GM12878 (cell line): Measurements from ENCODE around the gene BMP7. TPM values are rescaled to one million over a fixed set of nuclear protein-coding genes. Genes with fewer than 3 reads are reported as not detected.

Experiments
- ATAC-seq: fragments of 200-7000 bp; cut with Tn5 transposase; 3 replicates; pipeline ENCODE4 v1.9.1; 2020; ENCODE audit warnings: mild to moderate bottlenecking, moderate library complexity
- BruUV-seq: library from RNA; stranded (reverse); fragments of 400-500 nt; replicated peaks from 2 replicates; lab custom pipeline; 2021; lab: Mats Ljungman, UMichigan
- CTCF ChIA-PET: fragments of 300-600 bp; sonication (Branson Sonifier 250); formaldehyde crosslinking; extraction: SDS; loops from one replicate; lab custom pipeline; 2021; ENCODE audit warnings: inconsistent platforms; lab: Yijun Ruan, JAX
- POLR2A ChIA-PET: fragments of 350-600 bp; formaldehyde crosslinking; extraction: SDS; loops from one replicate; lab custom pipeline; 2021; ENCODE audit warnings: inconsistent platforms; lab: Charles Lee
- RAD21 ChIA-PET: fragments of 300-600 bp; sonication (Branson Sonifier 250); formaldehyde crosslinking; loops from one replicate; lab custom pipeline; 2023; ENCODE audit warnings: antibody characterized with exemption; ENCODE audit not compliant: unreplicated experiment; lab: Charles Lee
- SMC1A ChIA-PET: fragments of 300-600 bp; sonication (Branson Sonifier 250); formaldehyde crosslinking; loops from one replicate; lab custom pipeline; 2023; ENCODE audit not compliant: unreplicated experiment, uncharacterized antibody; lab: Charles Lee
- DNase-seq: peaks from one replicate; pipeline ENCODE4 v3.0.0-alpha.2; 2011; ENCODE audit warnings: low read depth, low spot score
- FAIRE-seq: peaks from 3 replicates; lab custom pipeline; 2011; peaks lifted over from hg19 to GRCh38; lab: Jason Lieb, UNC
- H2AFZ ChIP-seq: 2 replicates; pipeline ENCODE4 v1.6.0; 2011; ENCODE audit warnings: low read depth, low read length, control low read depth; ENCODE audit not compliant: control insufficient read depth
- H3K27ac ChIP-seq: 2 replicates; pipeline ENCODE4 v1.5.1; 2011; ENCODE audit warnings: control low read depth; ENCODE audit not compliant: control insufficient read depth, insufficient read depth
- H3K27me3 ChIP-seq, 2 experiments: replicated peaks in 1 of 2; 2 replicates each; pipeline versions ENCODE4 v1.6.0 to v1.6.1; 2011; ENCODE audit warnings: low read length in 1 of 2; ENCODE audit not compliant: control insufficient read depth in 2 of 2, insufficient read depth in 2 of 2
- H3K36me3 ChIP-seq, 2 experiments: 2 replicates each; pipeline ENCODE4 v1.5.1; 2011; ENCODE audit warnings: low read length in 1 of 2; ENCODE audit not compliant: control insufficient read depth in 2 of 2, insufficient read depth in 2 of 2
- H3K4me1 ChIP-seq: 2 replicates; pipeline ENCODE4 v1.6.1; 2011; ENCODE audit warnings: mild to moderate bottlenecking, low read length, moderate library complexity, mixed read lengths; ENCODE audit not compliant: control insufficient read depth, insufficient read depth
- H3K4me2 ChIP-seq: 2 replicates; pipeline ENCODE4 v1.6.0; 2011; ENCODE audit warnings: control low read depth; ENCODE audit not compliant: control insufficient read depth, insufficient read depth
- H3K4me3 ChIP-seq: fragments of 200-600 bp; sonication (generic); 2 replicates; pipeline ENCODE4 v1.5.1; 2016
- H3K79me2 ChIP-seq: 2 replicates; pipeline ENCODE4 v1.6.0; 2011; ENCODE audit warnings: low read length; ENCODE audit not compliant: control insufficient read depth, insufficient read depth
- H3K9ac ChIP-seq: 2 replicates; pipeline ENCODE4 v1.8.0; 2011; ENCODE audit warnings: low read length, control low read depth, mixed read lengths; ENCODE audit not compliant: control insufficient read depth, insufficient read depth
- H3K9me3 ChIP-seq: replicated peaks from 3 replicates; pipeline ENCODE4 v1.5.1; 2011; ENCODE audit warnings: mild to moderate bottlenecking, low read length; ENCODE audit not compliant: control insufficient read depth, insufficient read depth
- H4K20me1 ChIP-seq: 2 replicates; pipeline ENCODE4 v1.6.0; 2011; ENCODE audit not compliant: control insufficient read depth, insufficient read depth
- BMI1 ChIP-seq: fragments of 450-650 bp; IDR thresholded peaks from 2 replicates; pipeline ENCODE4 v1.6.1; 2016; ENCODE audit warnings: mild to moderate bottlenecking, moderate library complexity, borderline replicate concordance
- NFXL1 ChIP-seq: fragments of 450-650 bp; IDR thresholded peaks from 2 replicates; pipeline ENCODE4 v1.6.1; 2017; ENCODE audit warnings: antibody characterized with exemption, mild to moderate bottlenecking, borderline replicate concordance
- PAX8 ChIP-seq: fragments of 450-650 bp; IDR thresholded peaks from 2 replicates; pipeline ENCODE4 v1.6.1; 2017; ENCODE audit warnings: mild to moderate bottlenecking, moderate library complexity
- WGBS: methylation state at CpG from one replicate; pipeline ENCODE4 v1.1.6; 2016; ENCODE audit warnings: low lambda C conversion rate; ENCODE audit not compliant: insufficient replicate concordance, insufficient coverage; ENCODE audit errors: missing lambda C conversion rate; 5-methylcytosine and 5-hydroxymethylcytosine counted together
- in situ Hi-C: fragments of 300-500 bp; cut with MboI; formaldehyde crosslinking; loops from 9 replicates; pipeline ENCODE4 v1.14.3; 2018; ENCODE audit warnings: mixed read lengths
- intact Hi-C: fragments of 100-400 bp; cut with micrococcal nuclease; formaldehyde crosslinking; loops from one replicate; pipeline ENCODE4 v1.14.2; 2022; ENCODE audit not compliant: unreplicated experiment
- polyA plus RNA-seq, 11 experiments: library from polyadenylated mRNA; depleted of rRNA in 4 of 11; unstranded in 6 of 11; stranded (reverse) in 5 of 11; fragments of >200 nt; fragmentation: Nextera tagmentation in 4 of 11; fragmentation: Illumina TruSeq in 1 of 11; extraction: Ambion mirVana in 4 of 11; extraction: Trizol in 1 of 11; gene quantifications; 1 replicate in 1 of 11; 2 replicates in 10 of 11; pipeline versions ENCODE4 v1.2.1 to v1.2.3, GENCODE V29; 2011 to 2016; ENCODE audit warnings: inconsistent platforms in 2 of 11, missing spikeins in 2 of 11, low read depth in 1 of 11
- small RNA-seq: library from RNA; depleted of rRNA; stranded (forward); fragments of <200 nt; gene quantifications from one replicate; pipeline ENCODE3, GENCODE V24; 2014
- total RNA-seq, 4 experiments: library from RNA; depleted of rRNA in 3 of 4; stranded (reverse); fragments of >200 nt in 3 of 4; fragmentation: Illumina TruSeq in 1 of 4; extraction: Trizol in 1 of 4; gene quantifications; 2 replicates each; pipeline versions ENCODE4 v1.2.1 to v1.2.3, GENCODE V29; 2013 to 2021

The BMP7 gene
- total and polyA plus RNA-seq, 10 of the 15 experiments (the other 5 are each of a cell fraction or from before 2014, with no cell fraction given), result 0.18 to 0.51 (median 0.28) TPM; not detected in 7

GRCh38 chr20:57118964-57119363 lies 147.5 kb downstream of the BMP7 start:
- ChIA-PET CTCF (no interaction called here), POLR2A (no interaction called here)
- no peak for ATAC-seq

More at GRCh38 chr20:57118964-57119363, 147.5 kb downstream of the BMP7 start:
- TF ChIP-seq PAX8, result no peak
- TF ChIP-seq BMI1, result no peak
- TF ChIP-seq NFXL1, result peak; percentile 76; the same call in 1 of the 2 replicates
- H3K9me3 ChIP-seq, result no peaks in the 10 kb centered on the region
- no peaks in the 10 kb centered on the region for H3K27me3 ChIP-seq
- ChIA-PET RAD21 (no interaction called here), SMC1A (no interaction called here)
- intact Hi-C loops (no loop called here), in situ Hi-C loops (no loop called here)
- no peak overlapping the region for H3K4me3 ChIP-seq
- DNase-seq (no peak), FAIRE-seq (no peak)
- H3K4me1 ChIP-seq, result no peaks in the 10 kb centered on the region
- no peaks in the 10 kb centered on the region for H3K36me3 ChIP-seq
- no peaks in the 10 kb centered on the region for H3K79me2 ChIP-seq
- 51% methylated on average over 4 of the region's 4 CpGs for WGBS
- BruUV-seq, result no TSS peak
- no peak overlapping the region for H3K9ac ChIP-seq
- H3K4me2 ChIP-seq, result no peak overlapping the region
- no peak overlapping the region for H3K27ac ChIP-seq
- no peak overlapping the region for H2AFZ ChIP-seq
- H4K20me1 ChIP-seq, result no peaks in the 10 kb centered on the region

Small RNA genes within 50 kb of the gene (small RNA-seq; reads per million reads assigned to genes)
- not detected for gene RF00019

Other genes with a start within 250 kb of the BMP7 start
- not detected in 2 replicates for gene SPO11, start 63.2 kb upstream of the BMP7 start, total RNA-seq (2014; rRNA removed)
- gene SPO11, start 63.2 kb upstream of the BMP7 start, total RNA-seq (2014; rRNA removed; fragmentation: Illumina TruSeq; extraction: Trizol), result not detected in 2 replicates
- not detected in 2 replicates for gene SPO11, start 63.2 kb upstream of the BMP7 start, total RNA-seq (2021)
- gene SPO11, start 63.2 kb upstream of the BMP7 start, polyA plus RNA-seq (2011; rRNA removed), result not detected in 2 replicates
- not detected in 2 replicates for gene SPO11, start 63.2 kb upstream of the BMP7 start, polyA plus RNA-seq (2014; fragmentation: Illumina TruSeq; extraction: Trizol)
- not detected for gene SPO11, start 63.2 kb upstream of the BMP7 start, polyA plus RNA-seq (2014; fragmentation: Nextera tagmentation; extraction: Ambion mirVana)
- not detected in 2 replicates for gene SPO11, start 63.2 kb upstream of the BMP7 start, polyA plus RNA-seq (2014; rRNA removed)
- gene SPO11, start 63.2 kb upstream of the BMP7 start, polyA plus RNA-seq (2016; fragmentation: Nextera tagmentation; extraction: Ambion mirVana), result not detected
- 38.4 and 39.1 TPM in 2 replicates for gene RAE1, start 84.6 kb upstream of the BMP7 start, total RNA-seq (2014; rRNA removed)
- gene RAE1, start 84.6 kb upstream of the BMP7 start, total RNA-seq (2014; rRNA removed; fragmentation: Illumina TruSeq; extraction: Trizol), result 41.9 and 44.1 TPM in 2 replicates
- gene RAE1, start 84.6 kb upstream of the BMP7 start, total RNA-seq (2021), result 34.2 and 36.1 TPM in 2 replicates
- 28.7 and 33.1 TPM in 2 replicates for gene RAE1, start 84.6 kb upstream of the BMP7 start, polyA plus RNA-seq (2011; rRNA removed)
- gene RAE1, start 84.6 kb upstream of the BMP7 start, polyA plus RNA-seq (2014; fragmentation: Illumina TruSeq; extraction: Trizol), result 50.0 and 54.4 TPM in 2 replicates
- 100 to 1,000 TPM in 1 of 2 experiments, 10 to 100 TPM in 1; 93.0 to 107 TPM for gene RAE1, start 84.6 kb upstream of the BMP7 start, polyA plus RNA-seq (2014; fragmentation: Nextera tagmentation; extraction: Ambion mirVana)
- 30.7 and 38.9 TPM in 2 replicates for gene RAE1, start 84.6 kb upstream of the BMP7 start, polyA plus RNA-seq (2014; rRNA removed)
- gene RAE1, start 84.6 kb upstream of the BMP7 start, polyA plus RNA-seq (2016; fragmentation: Nextera tagmentation; extraction: Ambion mirVana), result 10 to 100 TPM; 83.1 to 91.3 TPM
- gene RBM38, start 124.8 kb upstream of the BMP7 start, total RNA-seq (2014; rRNA removed), result 68.6 and 79.7 TPM in 2 replicates
- gene RBM38, start 124.8 kb upstream of the BMP7 start, total RNA-seq (2014; rRNA removed; fragmentation: Illumina TruSeq; extraction: Trizol), result 23.2 and 27.5 TPM in 2 replicates
- gene RBM38, start 124.8 kb upstream of the BMP7 start, total RNA-seq (2021), result 102 and 104 TPM in 2 replicates
- 29.9 and 57.3 TPM in 2 replicates for gene RBM38, start 124.8 kb upstream of the BMP7 start, polyA plus RNA-seq (2011; rRNA removed)
- 4.3 and 22.9 TPM in 2 replicates for gene RBM38, start 124.8 kb upstream of the BMP7 start, polyA plus RNA-seq (2014; fragmentation: Illumina TruSeq; extraction: Trizol)
- 1 to 10 TPM in 1 of 2 experiments, under 1 TPM in 1; 0.32 to 1.3 TPM for gene RBM38, start 124.8 kb upstream of the BMP7 start, polyA plus RNA-seq (2014; fragmentation: Nextera tagmentation; extraction: Ambion mirVana)
- gene RBM38, start 124.8 kb upstream of the BMP7 start, polyA plus RNA-seq (2014; rRNA removed), result 118 and 127 TPM in 2 replicates
- 10 to 100 TPM; 10.4 to 13.2 TPM for gene RBM38, start 124.8 kb upstream of the BMP7 start, polyA plus RNA-seq (2016; fragmentation: Nextera tagmentation; extraction: Ambion mirVana)